Mesodermal cell (in vitro differentiated cells): Measurements from ENCODE around the gene ATXN7L2.

Experiments used
- H3K27ac ChIP-seq: 2 replicates; pipeline ENCODE4 v1.7.0; 2013; ENCODE audit warnings: mild to moderate bottlenecking, low read depth, low read length, moderate library complexity; ENCODE audit not compliant: severe bottlenecking
- H3K36me3 ChIP-seq: 2 replicates; pipeline ENCODE4 v1.7.1; 2013; ENCODE audit warnings: mild to moderate bottlenecking, low read length, moderate library complexity; ENCODE audit not compliant: control insufficient read depth, insufficient read depth
- H3K4me1 ChIP-seq: one replicate; pipeline ENCODE4 v1.7.1; 2013; ENCODE audit warnings: mild to moderate bottlenecking, low read length; ENCODE audit not compliant: insufficient read depth, control insufficient read depth, poor library complexity, severe bottlenecking
- H3K4me3 ChIP-seq: 2 replicates; pipeline ENCODE4 v1.7.0; 2013; ENCODE audit warnings: low read length, control low read depth, mild to moderate bottlenecking; ENCODE audit not compliant: insufficient read depth, poor library complexity, severe bottlenecking; ENCODE audit errors: extremely low read depth
- H3K9me3 ChIP-seq: 2 replicates; pipeline ENCODE4 v1.7.1; 2013; ENCODE audit warnings: mild to moderate bottlenecking, low read length, moderate library complexity; ENCODE audit not compliant: control insufficient read depth
- WGBS, 2 experiments: methylation state at CpG; one replicate each; pipeline ENCODE4 v1.1.5; 2013; ENCODE audit warnings: missing lambda C conversion rate in 2 of 2; ENCODE audit not compliant: insufficient coverage in 2 of 2; 5-methylcytosine and 5-hydroxymethylcytosine counted together

The ATXN7L2 gene

DNA sequence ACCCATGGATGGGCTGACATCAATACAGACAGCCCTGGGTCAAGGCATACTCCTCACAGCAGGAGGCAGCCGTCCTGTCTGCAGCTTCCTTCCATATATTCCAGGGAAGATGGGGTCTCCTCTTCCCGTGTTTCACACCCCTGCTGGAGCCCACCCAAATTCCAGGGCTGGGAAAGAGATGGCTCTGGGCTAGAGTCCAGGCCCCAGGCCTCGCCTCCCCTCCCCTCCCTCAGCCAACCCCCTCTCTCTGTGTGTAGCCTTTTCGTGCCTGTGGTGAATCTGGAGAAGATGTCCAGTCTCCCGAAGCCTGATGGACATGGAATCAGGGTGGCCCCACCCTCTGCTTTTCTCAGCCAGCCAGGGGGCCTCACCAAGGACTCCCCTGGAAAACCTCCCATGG is 3.6 kb downstream of the ATXN7L2 start:
- WGBS, 2 experiments, result 83% methylated on average over 2 of the region's 5 CpGs
- peaks cover 10% of the 10 kb centered on the region for H3K4me1 ChIP-seq
- peaks cover 56% of the 10 kb centered on the region for H3K36me3 ChIP-seq
- H3K4me3 ChIP-seq, result no peak overlapping the region
- H3K9me3 ChIP-seq, result no peaks in the 10 kb centered on the region
- H3K27ac ChIP-seq, result no peak overlapping the region

DNA sequence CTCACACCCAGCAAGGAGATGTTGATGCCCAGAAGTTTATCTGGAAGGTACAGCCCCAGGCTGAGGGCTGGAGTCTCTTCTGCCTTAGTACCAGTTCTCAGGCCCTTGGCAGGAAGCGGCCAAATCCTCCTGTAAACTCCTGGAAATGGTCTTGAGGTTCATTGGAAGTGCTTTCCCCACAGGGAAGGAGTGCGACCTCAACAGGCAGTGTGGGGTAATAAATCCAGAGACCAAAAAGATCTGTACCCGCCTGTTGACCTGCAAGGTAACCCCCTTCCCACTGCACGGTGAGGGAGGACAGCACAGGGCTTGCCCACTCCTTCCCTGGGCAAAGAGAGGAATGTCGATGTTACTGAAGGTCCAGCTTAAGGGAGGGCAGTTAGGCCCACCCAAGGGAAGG is 4.5 kb downstream of the ATXN7L2 start:
- 78 to 89% methylated on average over 4 to 5 of the region's 5 CpGs for WGBS, 2 experiments
- Histone ChIP-seq H3K36me3 (peaks cover 61% of the 10 kb centered on the region), H3K9me3 (no peaks in the 10 kb centered on the region), H3K4me3 (no peak overlapping the region), H3K4me1 (peaks cover 18% of the 10 kb centered on the region), H3K27ac (no peak overlapping the region)

DNA sequence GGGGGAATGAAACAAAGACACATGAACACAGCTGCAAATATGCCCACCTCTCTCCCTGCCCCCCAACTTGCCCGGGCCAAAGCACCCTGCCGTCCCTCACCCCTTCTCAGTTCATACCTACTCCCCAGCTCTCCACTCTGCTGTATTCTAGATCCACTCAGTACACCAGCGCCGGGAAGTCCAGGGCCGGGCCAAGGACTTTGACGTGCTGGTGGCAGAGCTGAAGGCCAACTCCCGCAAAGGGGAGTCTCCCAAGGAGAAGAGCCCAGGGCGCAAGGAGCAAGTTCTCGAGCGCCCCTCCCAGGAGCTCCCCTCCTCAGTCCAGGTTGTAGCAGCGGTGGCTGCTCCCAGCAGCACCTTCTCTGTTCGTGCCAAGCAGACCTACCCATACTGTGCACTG is 5.0 kb downstream of the ATXN7L2 start:
- Histone ChIP-seq H3K9me3 (no peaks in the 10 kb centered on the region), H3K4me3 (no peak overlapping the region), H3K4me1 (peaks cover 19% of the 10 kb centered on the region), H3K27ac (no peak overlapping the region), H3K36me3 (peaks cover 61% of the 10 kb centered on the region)
- WGBS, 2 experiments, result 92 to 93% methylated on average over 11 of the region's 12 CpGs

DNA sequence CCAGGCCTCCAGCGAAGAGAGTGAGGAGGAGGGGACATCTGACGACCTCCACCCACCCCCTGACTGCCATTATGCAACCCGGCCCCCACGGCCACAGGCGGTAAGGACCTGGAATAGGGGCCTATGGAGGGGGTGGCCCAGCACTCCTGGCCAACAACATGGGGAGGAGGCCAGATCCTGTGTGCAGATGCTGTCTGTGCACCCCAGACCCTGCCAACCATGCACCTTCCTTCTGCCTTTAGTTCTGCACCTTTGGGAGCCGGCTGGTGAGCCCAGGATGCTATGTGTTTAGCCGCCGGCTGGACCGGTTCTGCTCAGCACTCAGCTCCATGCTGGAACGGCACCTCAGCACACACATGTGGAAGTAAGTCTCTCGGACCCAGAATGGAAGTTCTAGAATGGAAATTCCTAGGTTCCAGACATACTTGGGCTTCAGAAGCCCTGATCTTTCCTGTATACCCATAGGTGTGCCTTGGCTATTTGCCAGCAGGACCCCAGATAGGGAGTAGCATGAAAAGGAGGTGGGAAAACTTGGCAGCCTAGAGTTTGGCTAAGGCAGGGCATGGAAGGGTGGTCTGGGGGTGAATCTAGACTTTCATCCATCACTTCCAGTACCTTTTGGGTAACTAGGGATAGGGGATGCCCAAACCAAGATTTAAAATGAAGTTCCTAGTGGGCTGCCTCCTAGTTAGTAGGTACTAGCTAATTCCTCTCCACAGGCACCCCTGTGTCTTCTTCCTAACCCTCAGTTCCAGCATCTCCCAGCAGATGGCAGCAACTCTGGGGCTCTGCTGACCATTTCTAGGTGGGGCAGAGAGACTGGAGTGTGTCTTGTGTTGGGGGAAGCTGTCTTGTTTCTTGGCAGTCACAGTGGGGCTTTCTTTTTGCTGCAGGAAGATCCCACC is 6.6 kb downstream of the ATXN7L2 start:
- no peak overlapping the region for H3K4me3 ChIP-seq
- H3K9me3 ChIP-seq, result no peaks in the 10 kb centered on the region
- H3K36me3 ChIP-seq, result peaks cover 61% of the 10 kb centered on the region
- no peak overlapping the region for H3K27ac ChIP-seq
- peaks cover 11% of the 10 kb centered on the region for H3K4me1 ChIP-seq
- 93 to 94% methylated on average over 7 to 9 of the region's 11 CpGs for WGBS, 2 experiments

DNA sequence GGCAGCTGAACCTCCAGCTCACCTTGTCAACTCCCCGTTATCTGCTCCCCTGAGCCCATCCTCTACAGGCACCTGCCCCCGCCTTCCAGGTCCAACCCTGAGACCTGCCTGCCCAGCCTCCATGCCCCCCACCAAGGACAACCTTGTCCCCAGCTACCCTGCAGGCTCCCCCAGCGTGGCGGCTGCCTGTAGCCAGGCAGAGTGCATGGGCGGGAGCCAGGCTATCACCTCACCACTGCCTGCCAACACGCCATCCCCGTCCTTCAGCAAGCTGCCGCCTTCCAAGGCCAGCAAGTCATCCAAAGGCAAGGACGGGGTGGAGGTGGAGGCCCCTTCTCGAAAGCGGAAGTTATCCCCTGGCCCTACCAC is 7.2 kb downstream of the ATXN7L2 start:
- H3K36me3 ChIP-seq, result peaks cover 62% of the 10 kb centered on the region
- H3K4me1 ChIP-seq, result peaks cover 9% of the 10 kb centered on the region
- no peaks in the 10 kb centered on the region for H3K9me3 ChIP-seq
- no peak overlapping the region for H3K27ac ChIP-seq
- 88 to 95% methylated on average over 11 of the region's 11 CpGs for WGBS, 2 experiments
- H3K4me3 ChIP-seq, result no peak overlapping the region

DNA sequence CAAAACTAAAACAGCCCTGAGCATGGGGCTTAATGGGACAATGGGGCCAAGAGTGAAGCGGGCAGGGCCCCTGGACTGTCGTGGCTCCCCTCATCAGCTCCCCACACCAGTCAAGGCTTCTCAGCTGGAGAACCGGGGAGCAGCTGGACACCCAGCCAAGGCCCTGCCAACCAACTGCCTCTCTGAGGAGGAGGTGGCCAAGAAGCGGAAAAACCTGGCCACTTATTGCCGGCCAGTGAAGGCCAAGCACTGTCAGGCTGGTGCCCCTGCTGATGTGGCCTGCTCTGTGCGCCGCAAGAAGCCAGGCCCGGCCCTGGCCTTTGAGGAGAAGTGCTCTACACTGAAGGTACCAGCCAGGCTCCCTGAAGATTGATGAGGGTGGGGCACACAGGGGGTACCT is 7.7 kb downstream of the ATXN7L2 start:
- Histone ChIP-seq H3K4me3 (no peak overlapping the region), H3K27ac (no peak overlapping the region), H3K36me3 (peaks cover 62% of the 10 kb centered on the region), H3K4me1 (peaks cover 9% of the 10 kb centered on the region), H3K9me3 (no peaks in the 10 kb centered on the region)
- WGBS, 2 experiments, result 93 to 97% methylated on average over 7 to 8 of the region's 8 CpGs

DNA sequence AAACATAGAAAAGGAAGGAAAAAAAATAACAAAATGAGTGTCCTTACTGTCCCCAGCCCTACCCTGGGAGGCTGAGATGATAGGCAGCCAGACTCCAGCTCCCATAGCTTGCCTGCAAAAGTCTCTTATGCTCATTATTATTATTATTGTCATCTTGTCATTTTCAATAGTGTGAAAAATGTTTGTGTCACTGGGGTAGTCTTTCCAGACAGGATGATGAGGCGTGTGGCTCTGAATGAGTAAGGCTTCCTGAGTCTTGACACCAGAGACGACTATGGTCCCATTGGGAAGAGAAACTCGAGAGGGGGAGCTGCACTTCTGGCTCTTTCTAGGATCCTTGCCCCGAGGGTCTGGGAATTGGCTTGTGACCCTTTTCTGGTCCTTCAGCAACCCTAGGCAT is 9.1 kb downstream of the ATXN7L2 start:
- Histone ChIP-seq H3K36me3 (peaks cover 53% of the 10 kb centered on the region), H3K4me1 (peaks cover 9% of the 10 kb centered on the region), H3K9me3 (no peaks in the 10 kb centered on the region), H3K4me3 (no peak overlapping the region), H3K27ac (no peak overlapping the region)
- 83 to 93% methylated on average over 4 of the region's 4 CpGs for WGBS, 2 experiments

DNA sequence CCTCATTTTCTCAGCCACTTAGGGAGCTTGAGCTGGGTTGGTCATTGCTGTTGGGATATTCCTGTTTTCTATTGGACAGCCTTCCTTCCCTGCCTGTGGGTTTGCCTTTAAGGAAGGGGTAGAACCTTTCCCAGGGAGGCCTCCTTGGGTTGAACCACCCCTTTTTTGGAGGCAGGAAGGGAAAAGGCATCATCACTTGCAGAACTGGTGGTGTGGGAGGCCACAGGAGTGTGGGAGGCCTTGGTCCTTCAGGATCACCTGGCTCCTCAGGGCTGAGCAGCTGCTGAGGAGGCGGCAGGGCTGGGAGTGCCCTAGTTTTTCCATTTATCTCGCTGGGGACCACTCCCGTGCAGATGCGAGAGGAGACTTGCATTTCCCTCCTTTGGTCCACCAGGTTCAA is 9.5 kb downstream of the ATXN7L2 start:
- H3K4me1 ChIP-seq, result peaks cover 9% of the 10 kb centered on the region
- no peaks in the 10 kb centered on the region for H3K9me3 ChIP-seq
- no peak overlapping the region for H3K27ac ChIP-seq
- WGBS, 2 experiments, result 92 to 97% methylated on average over 4 of the region's 4 CpGs
- H3K4me3 ChIP-seq, result no peak overlapping the region
- H3K36me3 ChIP-seq, result peaks cover 49% of the 10 kb centered on the region

DNA sequence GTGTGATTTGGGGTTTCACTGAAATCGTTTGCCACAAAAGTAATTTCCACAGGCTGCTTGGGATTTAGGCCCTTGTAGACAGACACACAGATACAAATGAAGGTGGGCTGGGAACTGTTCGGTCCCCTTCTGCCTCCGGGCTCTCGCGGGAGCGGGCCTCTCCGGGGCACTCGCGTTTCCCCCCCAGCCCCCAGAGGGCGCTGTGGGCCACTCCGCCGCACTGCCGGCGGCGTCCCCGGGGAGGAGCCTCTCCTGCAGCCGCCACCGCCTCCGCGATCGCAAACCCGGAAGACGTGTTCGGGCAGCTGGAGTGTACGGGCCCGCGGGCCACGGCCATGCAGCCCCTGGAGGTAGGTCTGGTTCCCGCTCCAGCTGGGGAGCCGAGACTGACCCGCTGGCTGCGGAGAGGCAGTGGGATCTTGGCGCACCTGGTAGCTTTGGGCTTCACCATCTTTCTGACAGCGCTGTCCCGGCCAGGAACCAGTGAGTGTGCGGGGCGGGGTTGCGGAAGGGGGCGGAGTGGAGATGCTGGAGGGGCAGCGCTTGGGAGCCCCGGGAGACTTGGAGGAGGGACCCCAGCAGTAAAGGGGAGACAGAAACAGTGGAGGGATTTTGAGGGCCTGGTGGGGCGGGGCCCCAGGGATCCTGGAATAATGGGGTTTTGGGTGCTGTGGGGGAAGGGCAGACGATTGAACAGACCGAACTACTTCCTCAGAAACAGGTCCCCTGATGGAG is 10.3 kb downstream of the ATXN7L2 start, which contains the start of gene CYB561D1:
TSS of gene CYB561D1 (plus strand) at position 290 of the 735 bp plus-strand sequence. CDS start at position 336, 46 bp downstream.
- peak within 1 kb of the TSS; percentile 87 for H3K4me3 ChIP-seq
- WGBS, 2 experiments, result 1% methylated on average over 22 to 37 of the region's 44 CpGs
- H3K9me3 ChIP-seq, result no peaks in the 10 kb centered on the region
- H3K27ac ChIP-seq, result peak within 1 kb of the TSS; percentile 41
- H3K36me3 ChIP-seq, result peaks cover 41% of the 10 kb centered on the region
- peaks cover 12% of the 10 kb centered on the region for H3K4me1 ChIP-seq

DNA sequence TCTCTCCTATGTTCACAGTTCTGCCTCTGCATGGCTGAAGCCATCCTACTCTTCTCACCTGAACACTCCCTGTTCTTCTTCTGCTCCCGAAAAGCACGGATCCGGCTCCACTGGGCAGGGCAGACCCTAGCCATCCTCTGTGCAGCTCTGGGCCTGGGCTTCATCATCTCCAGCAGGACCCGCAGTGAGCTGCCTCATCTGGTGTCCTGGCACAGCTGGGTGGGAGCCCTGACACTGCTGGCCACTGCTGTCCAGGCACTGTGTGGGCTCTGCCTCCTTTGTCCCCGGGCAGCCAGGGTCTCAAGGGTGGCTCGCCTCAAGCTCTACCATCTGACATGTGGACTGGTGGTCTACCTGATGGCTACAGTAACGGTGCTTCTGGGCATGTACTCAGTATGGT is 12.0 kb downstream of the ATXN7L2 start:
- Histone ChIP-seq H3K36me3 (peaks cover 30% of the 10 kb centered on the region), H3K4me3 (no peak overlapping the region), H3K9me3 (no peaks in the 10 kb centered on the region), H3K27ac (no peak overlapping the region), H3K4me1 (peaks cover 27% of the 10 kb centered on the region)
- WGBS, 2 experiments, result 93 to 100% methylated on average over 7 of the region's 7 CpGs
